Liver (tissue), 9 donors: ENCODE results near the gene NR1D2. TPM values are rescaled to one million over a fixed set of nuclear protein-coding genes. Genes with fewer than 3 reads are reported as not detected.
"Not testable (repeated sequence)": the region's sequence is repeated elsewhere in the genome, so short reads cannot be mapped to it uniquely, and the experiment has no call there.

Experiments
- DNase-seq: peaks from one replicate; pipeline ENCODE4 v3.0.0-alpha.2; 2017; ENCODE audit warnings: low spot score
- H3K27ac ChIP-seq, 2 donors: one replicate each; pipeline ENCODE4 v1.7.0; 2013; ENCODE audit warnings: inconsistent platforms in 2 of 2, low read length in 2 of 2, control low read depth in 1 of 2, low read depth in 1 of 2, mild to moderate bottlenecking in 1 of 2
- H3K27me3 ChIP-seq, 4 donors: one replicate each; pipeline versions ENCODE4 v1.6.1 to v1.7.0; 2013; ENCODE audit warnings: low read length in 3 of 4, inconsistent platforms in 1 of 4, mild to moderate bottlenecking in 1 of 4, moderate library complexity in 1 of 4; ENCODE audit not compliant: control insufficient read depth in 4 of 4, insufficient read depth in 4 of 4
- H3K36me3 ChIP-seq, 4 donors: one replicate each; pipeline versions ENCODE4 v1.6.1 to v1.7.0; 2013; ENCODE audit warnings: low read length in 3 of 4, mild to moderate bottlenecking in 3 of 4, low read depth in 1 of 4, moderate library complexity in 1 of 4; ENCODE audit not compliant: control insufficient read depth in 4 of 4, insufficient read depth in 3 of 4
- H3K4me1 ChIP-seq, 4 donors: one replicate each; pipeline versions ENCODE4 v1.6.1 to v1.7.0; 2013; ENCODE audit warnings: low read length in 3 of 4, mild to moderate bottlenecking in 3 of 4, moderate library complexity in 1 of 4; ENCODE audit not compliant: control insufficient read depth in 4 of 4, insufficient read depth in 4 of 4
- H3K4me3 ChIP-seq, 3 donors: one replicate each; pipeline versions ENCODE4 v1.6.1 to v1.7.0; 2013; ENCODE audit warnings: low read length in 3 of 3, control low read depth in 1 of 3, low read depth in 1 of 3, mild to moderate bottlenecking in 1 of 3
- H3K9ac ChIP-seq, 2 donors: one replicate each; pipeline ENCODE4 v1.7.0; 2013; ENCODE audit warnings: low read length in 2 of 2, mild to moderate bottlenecking in 2 of 2, moderate library complexity in 2 of 2, control low read depth in 1 of 2, low read depth in 1 of 2
- H3K9me3 ChIP-seq, 4 donors: one replicate each; pipeline versions ENCODE4 v1.6.1 to v1.7.0; 2013; ENCODE audit warnings: low read length in 3 of 4; ENCODE audit not compliant: control insufficient read depth in 4 of 4
- EGR1 ChIP-seq, 2 donors: IDR thresholded peaks; 2 replicates each; pipeline ENCODE4 v1.6.1; 2016 to 2018; ENCODE audit warnings: antibody characterized with exemption in 2 of 2, low read depth in 2 of 2
- FOXA1 ChIP-seq: IDR thresholded peaks from 2 replicates; pipeline ENCODE4 v1.6.1; 2016; ENCODE audit warnings: antibody characterized with exemption
- FOXA2 ChIP-seq: IDR thresholded peaks from 2 replicates; pipeline ENCODE4 v1.6.1; 2016; ENCODE audit warnings: antibody characterized with exemption
- GABPA ChIP-seq, 2 donors: IDR thresholded peaks in 1 of 2; conservative IDR thresholded peaks in 1 of 2; 2 replicates each; pipeline ENCODE4 v1.6.1; 2016; ENCODE audit warnings: antibody characterized with exemption in 2 of 2, mild to moderate bottlenecking in 1 of 2, moderate library complexity in 1 of 2
- HNF4A ChIP-seq, 2 donors: conservative IDR thresholded peaks; 2 replicates each; pipeline ENCODE4 v1.6.1; 2016; ENCODE audit warnings: antibody characterized with exemption in 2 of 2, mild to moderate bottlenecking in 2 of 2
- HNF4G ChIP-seq: IDR thresholded peaks from 2 replicates; pipeline ENCODE4 v1.6.1; 2016; ENCODE audit warnings: antibody characterized with exemption
- JUND ChIP-seq, 2 donors: IDR thresholded peaks; 2 replicates each; pipeline ENCODE4 v1.6.1; 2016; ENCODE audit warnings: antibody characterized with exemption in 2 of 2
- NR2F2 ChIP-seq: IDR thresholded peaks from 2 replicates; pipeline ENCODE4 v1.6.1; 2016; ENCODE audit warnings: antibody characterized with exemption
- RAD21 ChIP-seq, 2 donors: IDR thresholded peaks; 2 replicates each; pipeline ENCODE4 v1.6.1; 2016; ENCODE audit warnings: antibody characterized with exemption in 2 of 2, mild to moderate bottlenecking in 2 of 2
- RXRA ChIP-seq, 2 donors: IDR thresholded peaks; 2 replicates each; pipeline ENCODE4 v1.6.1; 2017 to 2018; ENCODE audit warnings: antibody characterized with exemption in 2 of 2, mild to moderate bottlenecking in 1 of 2
- SP1 ChIP-seq: IDR thresholded peaks from 2 replicates; pipeline ENCODE4 v1.6.1; 2018; ENCODE audit warnings: antibody characterized with exemption, mild to moderate bottlenecking
- TAF1 ChIP-seq: conservative IDR thresholded peaks from 2 replicates; pipeline ENCODE4 v1.6.1; 2016; ENCODE audit warnings: antibody characterized with exemption, mild to moderate bottlenecking
- YY1 ChIP-seq: IDR thresholded peaks from 2 replicates; pipeline ENCODE4 v1.6.1; 2016; ENCODE audit warnings: antibody characterized with exemption, mild to moderate bottlenecking
- WGBS: extraction: QIAGEN DNeasy Blood & Tissue Kit; methylation state at CpG from one replicate; pipeline ENCODE4 v1.1.7; 2013; 5-methylcytosine and 5-hydroxymethylcytosine counted together
- polyA plus RNA-seq, 2 donors: library from polyadenylated mRNA; stranded (reverse) in 1 of 2; unstranded in 1 of 2; fragments of 200-250 nt in 1 of 2; fragments of >200 nt in 1 of 2; fragmentation: Nextera tagmentation in 1 of 2; extraction: Ambion mirVana in 1 of 2; gene quantifications; one replicate each; pipeline versions ENCODE4 v1.2.1 to v1.2.3, GENCODE V29; 2013 to 2015
- total RNA-seq, 2 donors: library from RNA; depleted of rRNA; stranded (reverse); fragments of >200 nt; gene quantifications; one replicate each; pipeline ENCODE4 v1.2.3, GENCODE V29; 2014
- TF ChIP-seq, protein P1 (sequence below): IDR thresholded peaks from 2 replicates; pipeline ENCODE4 v1.6.1; 2016; ENCODE audit warnings: antibody characterized with exemption
- TF ChIP-seq, protein P2 (sequence below): IDR thresholded peaks from 2 replicates; pipeline ENCODE4 v1.6.1; 2016; ENCODE audit warnings: antibody characterized with exemption
- TF ChIP-seq, protein P3 (sequence below): IDR thresholded peaks from 2 replicates; pipeline ENCODE4 v1.6.1; 2016; ENCODE audit warnings: antibody characterized with exemption, mild to moderate bottlenecking
- donor health status: healthy.
- donor health status: healthy.
- donor health status: healthy.
- donor health status: healthy.
- donor health status: healthy.

NR1D2 gene
- total and polyA plus RNA-seq, 4 donors = 7.3 to 25.5 (median 9.2) TPM

DNA sequence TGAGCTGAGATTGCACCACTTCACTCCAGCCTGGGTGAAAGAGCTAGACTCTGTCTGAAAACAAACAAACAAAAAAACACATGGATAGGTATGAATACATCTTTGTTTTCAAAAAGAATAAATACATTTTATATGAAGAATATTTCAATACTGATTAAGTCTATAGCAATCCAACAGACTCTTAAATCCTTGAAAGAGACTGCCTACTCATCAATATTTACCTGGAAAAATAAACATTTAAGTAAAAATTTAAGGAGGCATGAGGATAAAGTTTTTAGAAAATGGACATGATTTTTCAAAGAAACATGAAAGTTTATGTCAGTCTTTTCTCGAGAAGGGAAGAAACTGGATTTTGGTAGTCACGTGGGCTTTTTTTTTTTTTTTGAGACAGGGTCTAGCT is 33.7 kb upstream of the NR1D2 start:
- Histone ChIP-seq H3K27ac (no peak overlapping the region), H3K36me3 (peaks cover 0 to 19% (median 8%) of the 10 kb centered on the region in 4 donors), H3K9me3 (no peaks in the 10 kb centered on the region), H3K9ac (no peak overlapping the region), H3K4me1 (peaks cover 0 to 25% (median 18%) of the 10 kb centered on the region in 4 donors), H3K27me3 (no peaks in the 10 kb centered on the region), H3K4me3 (no peak overlapping the region)
- TF ChIP-seq GABPA (IDR thresholded peaks at IDR 0.05 in 1 of 2, conservative IDR thresholded peaks at IDR 0.05 in 1 of 2) (no peak), SP1 (no peak), HNF4A (conservative IDR thresholded peaks at IDR 0.05) (no peak), NR2F2 (no peak), EGR1 (IDR thresholded peaks at IDR 0.05; ENCODE audit: low read depth in 2 of 2) (no peak)
- TF ChIP-seq, protein P1, sequence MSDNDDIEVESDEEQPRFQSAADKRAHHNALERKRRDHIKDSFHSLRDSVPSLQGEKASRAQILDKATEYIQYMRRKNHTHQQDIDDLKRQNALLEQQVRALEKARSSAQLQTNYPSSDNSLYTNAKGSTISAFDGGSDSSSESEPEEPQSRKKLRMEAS = no peak
- TF ChIP-seq, protein P2, sequence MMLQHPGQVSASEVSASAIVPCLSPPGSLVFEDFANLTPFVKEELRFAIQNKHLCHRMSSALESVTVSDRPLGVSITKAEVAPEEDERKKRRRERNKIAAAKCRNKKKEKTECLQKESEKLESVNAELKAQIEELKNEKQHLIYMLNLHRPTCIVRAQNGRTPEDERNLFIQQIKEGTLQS = no peak
- WGBS = 96% methylated on average over 2 of the region's 2 CpGs
- no peak for DNase-seq

DNA sequence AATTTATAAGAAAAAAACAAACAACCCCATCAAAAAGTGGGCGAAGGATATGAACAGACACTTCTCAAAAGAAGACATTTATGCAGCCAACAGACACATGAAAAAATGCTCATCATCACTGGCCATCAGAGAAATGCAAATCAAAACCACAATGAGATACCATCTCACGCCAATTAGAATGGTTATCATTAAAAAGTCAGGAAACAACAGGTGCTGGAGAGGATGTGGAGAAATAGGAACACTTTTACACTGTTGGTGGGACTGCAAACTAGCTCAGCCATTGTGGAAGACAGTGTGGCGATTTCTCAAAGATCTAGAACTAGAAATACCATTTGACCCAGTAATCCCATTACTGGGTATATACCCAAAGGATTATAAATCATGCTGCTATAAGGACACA is 32.8 kb upstream of the NR1D2 start:
- H3K4me1 ChIP-seq = peaks cover 0 to 25% (median 18%) of the 10 kb centered on the region in 4 donors
- not testable (repeated sequence) for H3K9me3 ChIP-seq, H3K27ac ChIP-seq, H3K9ac ChIP-seq, DNase-seq, H3K27me3 ChIP-seq, H3K4me3 ChIP-seq
- 92% methylated on average over 3 of the region's 3 CpGs for WGBS
- H3K36me3 ChIP-seq = peaks cover 0 to 17% (median 8%) of the 10 kb centered on the region in 4 donors

DNA sequence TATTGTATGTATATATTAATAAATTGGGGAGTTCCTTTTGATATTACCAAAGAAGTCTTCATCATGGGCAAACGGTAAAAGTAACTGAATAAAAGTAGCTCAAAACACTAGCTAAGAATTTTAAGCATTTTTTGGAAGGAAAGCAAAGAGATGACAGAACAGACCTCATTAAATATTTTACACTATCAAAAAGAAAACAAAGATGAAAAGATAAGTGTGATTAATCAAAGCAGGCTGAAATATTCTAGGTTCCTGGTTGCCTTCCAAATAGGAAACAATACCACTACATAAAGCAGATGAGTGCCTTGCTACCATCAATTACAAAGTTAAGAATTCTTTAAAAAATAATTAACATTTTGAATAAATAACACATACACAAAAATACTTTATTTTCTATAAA is 31.9 kb upstream of the NR1D2 start:
- 93% methylated on average over 1 of the region's 1 CpG for WGBS
- Histone ChIP-seq H3K9me3 (no peaks in the 10 kb centered on the region), H3K9ac (no peak overlapping the region), H3K4me3 (no peak overlapping the region), H3K36me3 (peaks cover 0 to 13% (median 5%) of the 10 kb centered on the region in 4 donors), H3K4me1 (peaks cover 0 to 30% (median 23%) of the 10 kb centered on the region in 4 donors), H3K27me3 (no peaks in the 10 kb centered on the region), H3K27ac (no peak overlapping the region)
- no peak for DNase-seq
- TF ChIP-seq FOXA2 (no peak), GABPA (IDR thresholded peaks at IDR 0.05 in 1 of 2, conservative IDR thresholded peaks at IDR 0.05 in 1 of 2) (no peak), RXRA (IDR thresholded peaks at IDR 0.05) (no peak), HNF4A (conservative IDR thresholded peaks at IDR 0.05) (no peak), TAF1 (no peak), HNF4G (no peak), NR2F2 (no peak), JUND (IDR thresholded peaks at IDR 0.05) (no peak), RAD21 (IDR thresholded peaks at IDR 0.05) (no peak), YY1 (no peak), FOXA1 (no peak)
- TF ChIP-seq, protein P1 = no peak
- TF ChIP-seq, protein P2 = no peak
- TF ChIP-seq, protein P3, sequence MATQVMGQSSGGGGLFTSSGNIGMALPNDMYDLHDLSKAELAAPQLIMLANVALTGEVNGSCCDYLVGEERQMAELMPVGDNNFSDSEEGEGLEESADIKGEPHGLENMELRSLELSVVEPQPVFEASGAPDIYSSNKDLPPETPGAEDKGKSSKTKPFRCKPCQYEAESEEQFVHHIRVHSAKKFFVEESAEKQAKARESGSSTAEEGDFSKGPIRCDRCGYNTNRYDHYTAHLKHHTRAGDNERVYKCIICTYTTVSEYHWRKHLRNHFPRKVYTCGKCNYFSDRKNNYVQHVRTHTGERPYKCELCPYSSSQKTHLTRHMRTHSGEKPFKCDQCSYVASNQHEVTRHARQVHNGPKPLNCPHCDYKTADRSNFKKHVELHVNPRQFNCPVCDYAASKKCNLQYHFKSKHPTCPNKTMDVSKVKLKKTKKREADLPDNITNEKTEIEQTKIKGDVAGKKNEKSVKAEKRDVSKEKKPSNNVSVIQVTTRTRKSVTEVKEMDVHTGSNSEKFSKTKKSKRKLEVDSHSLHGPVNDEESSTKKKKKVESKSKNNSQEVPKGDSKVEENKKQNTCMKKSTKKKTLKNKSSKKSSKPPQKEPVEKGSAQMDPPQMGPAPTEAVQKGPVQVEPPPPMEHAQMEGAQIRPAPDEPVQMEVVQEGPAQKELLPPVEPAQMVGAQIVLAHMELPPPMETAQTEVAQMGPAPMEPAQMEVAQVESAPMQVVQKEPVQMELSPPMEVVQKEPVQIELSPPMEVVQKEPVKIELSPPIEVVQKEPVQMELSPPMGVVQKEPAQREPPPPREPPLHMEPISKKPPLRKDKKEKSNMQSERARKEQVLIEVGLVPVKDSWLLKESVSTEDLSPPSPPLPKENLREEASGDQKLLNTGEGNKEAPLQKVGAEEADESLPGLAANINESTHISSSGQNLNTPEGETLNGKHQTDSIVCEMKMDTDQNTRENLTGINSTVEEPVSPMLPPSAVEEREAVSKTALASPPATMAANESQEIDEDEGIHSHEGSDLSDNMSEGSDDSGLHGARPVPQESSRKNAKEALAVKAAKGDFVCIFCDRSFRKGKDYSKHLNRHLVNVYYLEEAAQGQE = no peak
